Loucy (cell line): ENCODE data around the gene CLK3.

Source experiments
- H2AFZ ChIP-seq: fragments of 200-600 bp; sonication (generic); 2 replicates; pipeline ENCODE4 v1.6.0; 2016; ENCODE audit warnings: antibody characterized with exemption, mild to moderate bottlenecking, low read length, moderate library complexity
- H3F3A ChIP-seq: fragments of 200-600 bp; 2 replicates; pipeline ENCODE4 v1.6.0; 2016; ENCODE audit warnings: antibody characterized with exemption, low read depth, mild to moderate bottlenecking
- H3K27me3 ChIP-seq: fragments of 200-600 bp; sonication (generic); 2 replicates; pipeline ENCODE4 v1.6.1; 2014; ENCODE audit warnings: low read length, mild to moderate bottlenecking; ENCODE audit not compliant: insufficient read depth, poor library complexity, severe bottlenecking
- H3K36me3 ChIP-seq: fragments of 200-600 bp; sonication (generic); 2 replicates; pipeline ENCODE4 v1.6.1; 2016; ENCODE audit warnings: low read length; ENCODE audit not compliant: insufficient read depth
- H3K4me1 ChIP-seq: fragments of 200-600 bp; sonication (generic); 2 replicates; pipeline ENCODE4 v1.5.1; 2014; ENCODE audit warnings: low read length, mild to moderate bottlenecking; ENCODE audit not compliant: insufficient read depth, poor library complexity, severe bottlenecking
- H3K4me2 ChIP-seq: fragments of 200-600 bp; sonication (generic); 2 replicates; pipeline ENCODE4 v1.6.0; 2014; ENCODE audit warnings: antibody characterized with exemption, low read length, low read depth, mild to moderate bottlenecking; ENCODE audit not compliant: poor library complexity, severe bottlenecking
- H3K4me3 ChIP-seq: fragments of 200-600 bp; sonication (generic); 2 replicates; pipeline ENCODE4 v1.5.1; 2014; ENCODE audit warnings: low read length, mild to moderate bottlenecking, mixed read lengths; ENCODE audit not compliant: poor library complexity, severe bottlenecking
- H3K79me2 ChIP-seq: fragments of 200-600 bp; sonication (generic); 2 replicates; pipeline ENCODE4 v1.6.1; 2014; ENCODE audit warnings: low read length; ENCODE audit not compliant: insufficient read depth
- H3K9ac ChIP-seq: fragments of 200-600 bp; sonication (generic); 2 replicates; pipeline ENCODE4 v1.6.0; 2014; ENCODE audit warnings: mild to moderate bottlenecking, low read depth, low read length, moderate library complexity; ENCODE audit not compliant: poor library complexity, severe bottlenecking
- H3K9me2 ChIP-seq: fragments of 200-600 bp; sonication (generic); replicated peaks from 2 replicates; pipeline ENCODE4 v1.6.1; 2016; ENCODE audit warnings: low read depth, low read length, mixed read lengths
- H3K9me3 ChIP-seq: fragments of 200-600 bp; sonication (generic); 2 replicates; pipeline ENCODE4 v1.6.1; 2014; ENCODE audit warnings: mild to moderate bottlenecking, antibody characterized with exemption, low read length, low read depth; ENCODE audit not compliant: insufficient read depth
- H4K20me1 ChIP-seq: fragments of 200-600 bp; sonication (generic); 2 replicates; pipeline ENCODE4 v1.6.0; 2014; ENCODE audit warnings: antibody characterized with exemption, low read length, mild to moderate bottlenecking; ENCODE audit not compliant: insufficient read depth, poor library complexity, severe bottlenecking
- CTCF ChIP-seq: fragments of 200-600 bp; sonication (generic); conservative IDR thresholded peaks from 2 replicates; pipeline ENCODE4 v1.5.1; 2014; ENCODE audit warnings: mild to moderate bottlenecking, antibody characterized with exemption, low read length
- EZH2phosphoT487 ChIP-seq: fragments of 200-600 bp; IDR thresholded peaks from 2 replicates; pipeline ENCODE4 v1.6.1; 2018; ENCODE audit warnings: antibody characterized with exemption, mild to moderate bottlenecking, moderate library complexity, borderline replicate concordance

Gene CLK3

DNA sequence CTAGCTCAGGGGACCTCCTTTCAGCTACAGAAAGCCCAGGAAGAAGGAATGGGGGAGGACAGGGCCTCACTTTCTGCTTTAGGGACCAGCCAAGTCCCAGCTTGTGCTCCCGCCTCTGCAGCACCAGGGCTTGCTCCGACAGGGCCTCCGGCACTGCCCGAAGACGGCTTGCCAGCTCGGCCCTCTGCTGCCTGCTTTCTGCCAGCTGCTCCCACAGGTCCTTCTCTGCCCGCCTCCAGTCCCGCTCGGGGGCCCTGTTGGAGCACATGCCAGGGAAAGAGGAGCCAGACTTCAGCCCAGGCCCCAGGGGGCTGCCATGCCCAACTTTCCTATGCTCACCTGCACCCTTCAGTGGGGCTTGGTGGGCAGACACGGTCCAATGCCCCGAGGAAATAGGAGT is 4.3 kb upstream of the CLK3 start:
- no peaks in the 10 kb centered on the region for H3K27me3 ChIP-seq
- peaks cover 8% of the 10 kb centered on the region for H3K4me1 ChIP-seq
- H3K4me2 ChIP-seq, result no peak overlapping the region
- no peak overlapping the region for H2AFZ ChIP-seq
- H3F3A ChIP-seq, result no peaks in the 10 kb centered on the region
- no peak overlapping the region for H3K4me3 ChIP-seq
- no peak overlapping the region for H3K9ac ChIP-seq
- no peaks in the 10 kb centered on the region for H3K9me3 ChIP-seq
- TF ChIP-seq EZH2phosphoT487, result no peak
- TF ChIP-seq CTCF, result no peak
- H3K36me3 ChIP-seq, result no peaks in the 10 kb centered on the region
- H4K20me1 ChIP-seq, result peaks cover 7% of the 10 kb centered on the region
- peaks cover 8% of the 10 kb centered on the region for H3K79me2 ChIP-seq
- H3K9me2 ChIP-seq, result no peaks in the 10 kb centered on the region

- Histone ChIP-seq H3K36me3 (no peaks in the 10 kb centered on the region), H3K9me2 (no peaks in the 10 kb centered on the region), H3K27me3 (no peaks in the 10 kb centered on the region), H3K4me3 (no peak overlapping the region), H2AFZ (no peak overlapping the region), H3K4me2 (no peak overlapping the region), H3K79me2 (peaks cover 13% of the 10 kb centered on the region), H3K4me1 (peaks cover 13% of the 10 kb centered on the region), H3F3A (no peaks in the 10 kb centered on the region), H3K9me3 (no peaks in the 10 kb centered on the region), H4K20me1 (peaks cover 11% of the 10 kb centered on the region), H3K9ac (no peak overlapping the region)
- no peak for TF ChIP-seq CTCF
- no peak for TF ChIP-seq EZH2phosphoT487
Measured at GRCh38 chr15:74611834-74612233, 3.8 kb upstream of the CLK3 start.

DNA sequence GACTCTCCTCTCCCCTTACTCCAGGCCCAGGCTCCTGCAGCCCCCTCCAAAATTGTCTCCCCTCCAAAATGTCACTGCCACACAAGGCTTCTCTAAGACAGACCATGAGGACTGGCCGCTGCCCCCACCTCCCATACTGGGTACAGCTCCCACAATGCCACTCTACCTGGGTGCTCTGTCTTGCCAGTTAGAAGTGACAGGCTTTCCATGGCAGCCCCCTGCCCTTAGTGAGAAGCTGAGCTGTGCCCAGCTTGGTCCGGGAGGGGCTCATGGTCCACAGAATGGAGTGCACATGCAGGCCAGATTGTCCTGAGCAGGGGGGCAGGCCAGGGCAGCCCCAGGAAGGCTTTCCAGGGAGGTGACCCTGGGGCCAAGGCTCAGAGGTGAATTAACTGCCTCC is 3.0 kb upstream of the CLK3 start:
- TF ChIP-seq EZH2phosphoT487 (no peak), CTCF (no peak)
- Histone ChIP-seq H3K4me2 (no peak overlapping the region), H3K4me3 (no peak overlapping the region), H3K9ac (no peak overlapping the region), H3F3A (no peaks in the 10 kb centered on the region), H3K9me3 (no peaks in the 10 kb centered on the region), H3K9me2 (no peaks in the 10 kb centered on the region), H4K20me1 (peaks cover 20% of the 10 kb centered on the region), H3K79me2 (peaks cover 21% of the 10 kb centered on the region), H3K36me3 (no peaks in the 10 kb centered on the region), H3K4me1 (peaks cover 21% of the 10 kb centered on the region), H2AFZ (no peak overlapping the region), H3K27me3 (no peaks in the 10 kb centered on the region)
